DND-41 (cell line): ENCODE results near the gene GRID1.

ENCODE experiments used
- EZH2 ChIP-seq: IDR thresholded peaks from 3 replicates; pipeline ENCODE4 v1.6.1; 2012; ENCODE audit warnings: borderline replicate concordance, low read depth, mild to moderate bottlenecking, moderate library complexity, low read length, inconsistent platforms; ENCODE audit not compliant: severe bottlenecking
- TF ChIP-seq, protein P1 (sequence below): IDR thresholded peaks from 2 replicates; pipeline ENCODE4 v1.5.1; 2012; ENCODE audit warnings: borderline replicate concordance, low read length, moderate library complexity, mild to moderate bottlenecking; ENCODE audit not compliant: poor library complexity, severe bottlenecking; ENCODE audit errors: extremely low read depth

DNA sequence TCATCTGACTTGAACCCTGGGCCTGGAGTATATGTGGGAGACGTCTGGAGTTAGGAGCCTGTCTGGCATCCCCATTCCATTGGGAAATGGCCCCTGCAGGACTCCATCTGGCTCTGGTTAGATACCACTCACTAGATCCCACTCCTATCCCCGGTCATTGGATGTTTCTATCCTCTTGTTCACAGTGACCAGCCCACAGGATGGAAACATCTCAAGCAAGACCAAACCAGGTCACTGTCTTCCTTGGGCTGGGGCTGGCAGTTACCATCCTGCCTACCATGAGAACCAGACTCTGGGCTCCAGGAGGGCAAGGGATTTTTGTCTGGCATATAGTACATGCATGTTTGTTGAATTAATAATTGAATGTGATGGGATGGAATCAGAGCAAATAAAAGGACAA lies 415.7 kb downstream of the GRID1 start:
- TF ChIP-seq, protein P1, sequence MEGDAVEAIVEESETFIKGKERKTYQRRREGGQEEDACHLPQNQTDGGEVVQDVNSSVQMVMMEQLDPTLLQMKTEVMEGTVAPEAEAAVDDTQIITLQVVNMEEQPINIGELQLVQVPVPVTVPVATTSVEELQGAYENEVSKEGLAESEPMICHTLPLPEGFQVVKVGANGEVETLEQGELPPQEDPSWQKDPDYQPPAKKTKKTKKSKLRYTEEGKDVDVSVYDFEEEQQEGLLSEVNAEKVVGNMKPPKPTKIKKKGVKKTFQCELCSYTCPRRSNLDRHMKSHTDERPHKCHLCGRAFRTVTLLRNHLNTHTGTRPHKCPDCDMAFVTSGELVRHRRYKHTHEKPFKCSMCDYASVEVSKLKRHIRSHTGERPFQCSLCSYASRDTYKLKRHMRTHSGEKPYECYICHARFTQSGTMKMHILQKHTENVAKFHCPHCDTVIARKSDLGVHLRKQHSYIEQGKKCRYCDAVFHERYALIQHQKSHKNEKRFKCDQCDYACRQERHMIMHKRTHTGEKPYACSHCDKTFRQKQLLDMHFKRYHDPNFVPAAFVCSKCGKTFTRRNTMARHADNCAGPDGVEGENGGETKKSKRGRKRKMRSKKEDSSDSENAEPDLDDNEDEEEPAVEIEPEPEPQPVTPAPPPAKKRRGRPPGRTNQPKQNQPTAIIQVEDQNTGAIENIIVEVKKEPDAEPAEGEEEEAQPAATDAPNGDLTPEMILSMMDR: no peak
- TF ChIP-seq EZH2: no peak
